ENCODE data around the gene KRTAP1-4.
"Not testable (repeated sequence)": the region's sequence is repeated elsewhere in the genome, so short reads cannot be mapped to it uniquely, and the experiment has no call there.

- TF ChIP-seq, protein P1, sequence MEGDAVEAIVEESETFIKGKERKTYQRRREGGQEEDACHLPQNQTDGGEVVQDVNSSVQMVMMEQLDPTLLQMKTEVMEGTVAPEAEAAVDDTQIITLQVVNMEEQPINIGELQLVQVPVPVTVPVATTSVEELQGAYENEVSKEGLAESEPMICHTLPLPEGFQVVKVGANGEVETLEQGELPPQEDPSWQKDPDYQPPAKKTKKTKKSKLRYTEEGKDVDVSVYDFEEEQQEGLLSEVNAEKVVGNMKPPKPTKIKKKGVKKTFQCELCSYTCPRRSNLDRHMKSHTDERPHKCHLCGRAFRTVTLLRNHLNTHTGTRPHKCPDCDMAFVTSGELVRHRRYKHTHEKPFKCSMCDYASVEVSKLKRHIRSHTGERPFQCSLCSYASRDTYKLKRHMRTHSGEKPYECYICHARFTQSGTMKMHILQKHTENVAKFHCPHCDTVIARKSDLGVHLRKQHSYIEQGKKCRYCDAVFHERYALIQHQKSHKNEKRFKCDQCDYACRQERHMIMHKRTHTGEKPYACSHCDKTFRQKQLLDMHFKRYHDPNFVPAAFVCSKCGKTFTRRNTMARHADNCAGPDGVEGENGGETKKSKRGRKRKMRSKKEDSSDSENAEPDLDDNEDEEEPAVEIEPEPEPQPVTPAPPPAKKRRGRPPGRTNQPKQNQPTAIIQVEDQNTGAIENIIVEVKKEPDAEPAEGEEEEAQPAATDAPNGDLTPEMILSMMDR (conservative IDR thresholded peaks at IDR 0.05): not testable (repeated sequence)
- not testable (repeated sequence) for TF ChIP-seq EZH2 (IDR thresholded peaks at IDR 0.05; ENCODE audit: low read depth)
Observed at GRCh38 chr17:41065016-41065689, 35.2 kb upstream of the KRTAP1-4 start.
